PC-3 (cell line): ENCODE data around the gene TSSK2.

ENCODE experiments used
- EZH2phosphoT487 ChIP-seq: fragments of 300-600 bp; sonication (generic); IDR thresholded peaks from 2 replicates; pipeline ENCODE4 v1.6.1; 2018; ENCODE audit warnings: mild to moderate bottlenecking, antibody characterized with exemption, low read length, borderline replicate concordance
- TF ChIP-seq, protein P1 (sequence below): fragments of 300-600 bp; sonication (generic); conservative IDR thresholded peaks from 2 replicates; pipeline ENCODE4 v1.5.1; 2017; ENCODE audit warnings: antibody characterized with exemption, low read depth, mild to moderate bottlenecking, low read length

- TF ChIP-seq, protein P1, sequence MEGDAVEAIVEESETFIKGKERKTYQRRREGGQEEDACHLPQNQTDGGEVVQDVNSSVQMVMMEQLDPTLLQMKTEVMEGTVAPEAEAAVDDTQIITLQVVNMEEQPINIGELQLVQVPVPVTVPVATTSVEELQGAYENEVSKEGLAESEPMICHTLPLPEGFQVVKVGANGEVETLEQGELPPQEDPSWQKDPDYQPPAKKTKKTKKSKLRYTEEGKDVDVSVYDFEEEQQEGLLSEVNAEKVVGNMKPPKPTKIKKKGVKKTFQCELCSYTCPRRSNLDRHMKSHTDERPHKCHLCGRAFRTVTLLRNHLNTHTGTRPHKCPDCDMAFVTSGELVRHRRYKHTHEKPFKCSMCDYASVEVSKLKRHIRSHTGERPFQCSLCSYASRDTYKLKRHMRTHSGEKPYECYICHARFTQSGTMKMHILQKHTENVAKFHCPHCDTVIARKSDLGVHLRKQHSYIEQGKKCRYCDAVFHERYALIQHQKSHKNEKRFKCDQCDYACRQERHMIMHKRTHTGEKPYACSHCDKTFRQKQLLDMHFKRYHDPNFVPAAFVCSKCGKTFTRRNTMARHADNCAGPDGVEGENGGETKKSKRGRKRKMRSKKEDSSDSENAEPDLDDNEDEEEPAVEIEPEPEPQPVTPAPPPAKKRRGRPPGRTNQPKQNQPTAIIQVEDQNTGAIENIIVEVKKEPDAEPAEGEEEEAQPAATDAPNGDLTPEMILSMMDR, result no peak
- no peak for TF ChIP-seq EZH2phosphoT487
Measured at GRCh38 chr22:19120829-19121630, 10.1 kb upstream of the TSSK2 start.
